T47D (cell line): ENCODE data around the gene IL22RA1.

Experiments used
- DNase-seq, 2 experiments: peaks; one replicate each; pipeline versions ENCODE4 v3.0.0 to v3.0.0-alpha.2; 2011 to 2012; ENCODE audit warnings: low read depth in 1 of 2, low spot score in 1 of 2
- JUND ChIP-seq: IDR thresholded peaks from 2 replicates; pipeline ENCODE4 v1.6.1; 2012; ENCODE audit warnings: low read depth
- in situ Hi-C: cut with HindIII; loops from 2 replicates; pipeline ENCODE4 v1.10.0; 2016; ENCODE audit warnings: low sequenced_read_pairs, low pct_unique_long_range_greater_than_20kb

The IL22RA1 gene

GRCh38 chr1:24140741-24141181, 2.2 kb downstream of the IL22RA1 start:
- TF ChIP-seq JUND = no peak
- in situ Hi-C loops = no loop called here
- DNase-seq = no peak

GRCh38 chr1:24139841-24140425, 3.0 kb downstream of the IL22RA1 start:
- in situ Hi-C loops = no loop called here
- DNase-seq = no peak
- no peak for TF ChIP-seq JUND

GRCh38 chr1:24139222-24139489, 3.8 kb downstream of the IL22RA1 start:
- DNase-seq = no peak
- in situ Hi-C loops = no loop called here
- TF ChIP-seq JUND = no peak

GRCh38 chr1:24138476-24139221, 4.3 kb downstream of the IL22RA1 start:
- no peak for DNase-seq
- in situ Hi-C loops = no loop called here
- TF ChIP-seq JUND = no peak

GRCh38 chr1:24136956-24137539, 5.9 kb downstream of the IL22RA1 start:
- DNase-seq = no peak
- in situ Hi-C loops = no loop called here
- no peak for TF ChIP-seq JUND

- no peak for TF ChIP-seq JUND
Measured at GRCh38 chr1:24134376-24134775, 8.6 kb downstream of the IL22RA1 start.

GRCh38 chr1:24133819-24134218, 9.1 kb downstream of the IL22RA1 start:
- no peak for TF ChIP-seq JUND
- DNase-seq = no peak
- in situ Hi-C loops = no loop called here

More at GRCh38 chr1:24134376-24134775, 8.6 kb downstream of the IL22RA1 start:
- no peak for DNase-seq
- in situ Hi-C loops = no loop called here

- DNase-seq = no peak
- in situ Hi-C loops = no loop called here
Measured at GRCh38 chr1:24130385-24130784, 12.6 kb downstream of the IL22RA1 start.

GRCh38 chr1:24127801-24128363, 15.1 kb downstream of the IL22RA1 start:
- TF ChIP-seq JUND = no peak
- DNase-seq = no peak
- in situ Hi-C loops = no loop called here

More at GRCh38 chr1:24130385-24130784, 12.6 kb downstream of the IL22RA1 start:
- TF ChIP-seq JUND = no peak

GRCh38 chr1:24127134-24127800, 15.7 kb downstream of the IL22RA1 start:
- DNase-seq = no peak
- no peak for TF ChIP-seq JUND
- in situ Hi-C loops = no loop called here

GRCh38 chr1:24126672-24127023, 16.3 kb downstream of the IL22RA1 start:
- no peak for TF ChIP-seq JUND
- in situ Hi-C loops = no loop called here
- DNase-seq = no peak

GRCh38 chr1:24126018-24126671, 16.8 kb downstream of the IL22RA1 start:
- no peak for TF ChIP-seq JUND
- in situ Hi-C loops = no loop called here
- DNase-seq = no peak
